ENCODE data around the gene NHSL2.

Gene NHSL2

DNA sequence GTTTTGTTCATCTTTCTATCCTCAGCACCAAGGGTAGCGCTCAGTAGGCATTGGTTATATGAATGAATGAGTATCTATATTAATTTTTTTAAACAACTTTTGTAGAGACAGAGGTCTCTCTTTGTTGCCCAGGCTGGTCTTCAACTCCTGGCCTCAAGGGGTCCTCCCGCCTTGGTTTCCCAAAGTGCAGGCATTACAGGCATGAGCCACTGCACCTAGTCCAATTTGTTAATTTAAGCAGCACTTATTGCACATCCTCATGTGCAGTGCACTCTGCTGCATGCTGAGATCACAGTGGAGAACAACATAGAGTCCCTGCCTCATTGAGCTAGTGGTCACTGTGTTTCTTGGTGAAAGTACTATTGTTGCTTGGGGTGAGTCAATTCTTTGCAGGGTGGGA, 94.4 kb downstream of the NHSL2 start:
- H3K9me3 ChIP-seq (ENCODE audit: insufficient read depth, low read length, severe bottlenecking) = no peaks in the 10 kb centered on the region
- TF ChIP-seq, protein P1, sequence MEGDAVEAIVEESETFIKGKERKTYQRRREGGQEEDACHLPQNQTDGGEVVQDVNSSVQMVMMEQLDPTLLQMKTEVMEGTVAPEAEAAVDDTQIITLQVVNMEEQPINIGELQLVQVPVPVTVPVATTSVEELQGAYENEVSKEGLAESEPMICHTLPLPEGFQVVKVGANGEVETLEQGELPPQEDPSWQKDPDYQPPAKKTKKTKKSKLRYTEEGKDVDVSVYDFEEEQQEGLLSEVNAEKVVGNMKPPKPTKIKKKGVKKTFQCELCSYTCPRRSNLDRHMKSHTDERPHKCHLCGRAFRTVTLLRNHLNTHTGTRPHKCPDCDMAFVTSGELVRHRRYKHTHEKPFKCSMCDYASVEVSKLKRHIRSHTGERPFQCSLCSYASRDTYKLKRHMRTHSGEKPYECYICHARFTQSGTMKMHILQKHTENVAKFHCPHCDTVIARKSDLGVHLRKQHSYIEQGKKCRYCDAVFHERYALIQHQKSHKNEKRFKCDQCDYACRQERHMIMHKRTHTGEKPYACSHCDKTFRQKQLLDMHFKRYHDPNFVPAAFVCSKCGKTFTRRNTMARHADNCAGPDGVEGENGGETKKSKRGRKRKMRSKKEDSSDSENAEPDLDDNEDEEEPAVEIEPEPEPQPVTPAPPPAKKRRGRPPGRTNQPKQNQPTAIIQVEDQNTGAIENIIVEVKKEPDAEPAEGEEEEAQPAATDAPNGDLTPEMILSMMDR (IDR thresholded peaks at IDR 0.05; ENCODE audit: borderline replicate concordance, extremely low read depth, low read length, poor library complexity, severe bottlenecking) = no peak
- TF ChIP-seq EZH2 (IDR thresholded peaks at IDR 0.05; ENCODE audit: borderline replicate concordance, low read depth, low read length, severe bottlenecking) = no peak
- no peak overlapping the region for H2AFZ ChIP-seq (ENCODE audit: low read depth, low read length)
- DNase-seq (no peak), ATAC-seq (ENCODE audit: insufficient read depth, low read depth) (no peak)
- no peak overlapping the region for H3K4me3 ChIP-seq (ENCODE audit: low read depth in 1 of 2, low read length in 2 of 2)
- H3K27me3 ChIP-seq (ENCODE audit: insufficient read depth, low read length, poor library complexity) = no peaks in the 10 kb centered on the region
- no peak overlapping the region for H3K9ac ChIP-seq (ENCODE audit: low read depth, low read length)
- H4K20me1 ChIP-seq (ENCODE audit: insufficient read depth, low read length) = no peaks in the 10 kb centered on the region
- H3K4me2 ChIP-seq (ENCODE audit: insufficient read depth, low read length) = no peak overlapping the region
- no peaks in the 10 kb centered on the region for H3K4me1 ChIP-seq (ENCODE audit: insufficient read depth, low read length)
- H3K27ac ChIP-seq (ENCODE audit: low read length) = no peak overlapping the region
- H3K36me3 ChIP-seq (ENCODE audit: insufficient read depth, low read length) = no peaks in the 10 kb centered on the region
- no peaks in the 10 kb centered on the region for H3K79me2 ChIP-seq (ENCODE audit: insufficient read depth, low read length)

DNA sequence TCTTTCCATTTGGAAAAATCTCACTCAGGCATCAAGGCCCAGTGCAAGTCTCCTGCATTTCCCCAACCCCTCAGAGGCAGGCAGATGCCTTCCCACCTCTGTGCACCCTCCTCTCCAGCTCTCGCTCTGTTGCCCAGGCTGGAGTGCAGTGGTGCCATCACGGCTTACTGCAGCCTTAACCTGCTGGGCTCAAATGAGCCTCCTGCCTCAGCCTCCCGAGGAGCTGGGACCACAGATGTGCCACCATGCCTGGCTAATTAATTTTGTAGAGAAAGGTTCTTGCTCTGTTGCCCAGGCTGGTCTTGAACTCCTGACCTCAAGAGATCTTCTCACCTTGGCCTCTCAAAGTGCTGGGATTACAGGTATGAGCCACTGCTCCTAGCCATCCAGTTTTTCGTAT, 95.8 kb downstream of the NHSL2 start:
- DNase-seq = no peak
- TF ChIP-seq, protein P1 (IDR thresholded peaks at IDR 0.05; ENCODE audit: borderline replicate concordance, extremely low read depth, low read length, poor library complexity, severe bottlenecking) = no peak
- TF ChIP-seq EZH2 (IDR thresholded peaks at IDR 0.05; ENCODE audit: borderline replicate concordance, low read depth, low read length, severe bottlenecking) = no peak
- Histone ChIP-seq H3K9me3 (ENCODE audit: insufficient read depth, low read length, severe bottlenecking) (no peaks in the 10 kb centered on the region), H3K4me1 (ENCODE audit: insufficient read depth, low read length) (no peaks in the 10 kb centered on the region), H2AFZ (ENCODE audit: low read depth, low read length) (no peak overlapping the region), H3K79me2 (ENCODE audit: insufficient read depth, low read length) (no peaks in the 10 kb centered on the region), H3K27me3 (ENCODE audit: insufficient read depth, low read length, poor library complexity) (no peaks in the 10 kb centered on the region), H3K4me3 (ENCODE audit: low read depth in 1 of 2, low read length in 2 of 2) (no peak overlapping the region), H3K27ac (ENCODE audit: low read length) (no peak overlapping the region), H4K20me1 (ENCODE audit: insufficient read depth, low read length) (no peaks in the 10 kb centered on the region), H3K4me2 (ENCODE audit: insufficient read depth, low read length) (no peak overlapping the region), H3K36me3 (ENCODE audit: insufficient read depth, low read length) (no peaks in the 10 kb centered on the region), H3K9ac (ENCODE audit: low read depth, low read length) (no peak overlapping the region)
- no peak for ATAC-seq (ENCODE audit: insufficient read depth, low read depth)

DNA sequence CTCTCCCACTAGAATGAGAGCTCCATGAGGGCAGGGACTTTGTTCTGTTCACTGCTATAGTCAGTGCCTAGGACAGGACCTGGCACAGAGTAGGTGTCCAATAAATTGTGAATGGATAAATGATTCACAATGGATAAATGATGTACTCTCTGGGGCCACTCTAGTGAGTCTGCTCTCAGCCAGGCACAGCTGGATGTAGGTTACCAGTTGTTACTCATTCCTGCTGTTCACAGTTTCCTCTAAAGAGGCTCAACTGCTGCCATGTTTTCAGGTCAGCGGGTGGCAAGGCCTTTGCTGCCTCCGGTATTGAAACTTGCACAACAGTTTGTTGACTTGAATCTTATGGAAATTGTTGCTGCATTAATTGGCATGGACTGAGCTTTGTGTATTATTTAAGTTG, 99.1 kb downstream of the NHSL2 start:
- Histone ChIP-seq H3K4me3 (ENCODE audit: low read depth in 1 of 2, low read length in 2 of 2) (no peak overlapping the region), H2AFZ (ENCODE audit: low read depth, low read length) (no peak overlapping the region), H3K27me3 (ENCODE audit: insufficient read depth, low read length, poor library complexity) (no peaks in the 10 kb centered on the region), H3K36me3 (ENCODE audit: insufficient read depth, low read length) (no peaks in the 10 kb centered on the region), H3K4me2 (ENCODE audit: insufficient read depth, low read length) (no peak overlapping the region), H3K79me2 (ENCODE audit: insufficient read depth, low read length) (no peaks in the 10 kb centered on the region), H3K27ac (ENCODE audit: low read length) (no peak overlapping the region), H4K20me1 (ENCODE audit: insufficient read depth, low read length) (no peaks in the 10 kb centered on the region), H3K4me1 (ENCODE audit: insufficient read depth, low read length) (no peaks in the 10 kb centered on the region), H3K9me3 (ENCODE audit: insufficient read depth, low read length, severe bottlenecking) (no peaks in the 10 kb centered on the region), H3K9ac (ENCODE audit: low read depth, low read length) (no peak overlapping the region)
- DNase-seq (no peak), ATAC-seq (ENCODE audit: insufficient read depth, low read depth) (no peak)
- TF ChIP-seq, protein P1 (IDR thresholded peaks at IDR 0.05; ENCODE audit: borderline replicate concordance, extremely low read depth, low read length, poor library complexity, severe bottlenecking) = no peak
- TF ChIP-seq EZH2 (IDR thresholded peaks at IDR 0.05; ENCODE audit: borderline replicate concordance, low read depth, low read length, severe bottlenecking) = no peak

DNA sequence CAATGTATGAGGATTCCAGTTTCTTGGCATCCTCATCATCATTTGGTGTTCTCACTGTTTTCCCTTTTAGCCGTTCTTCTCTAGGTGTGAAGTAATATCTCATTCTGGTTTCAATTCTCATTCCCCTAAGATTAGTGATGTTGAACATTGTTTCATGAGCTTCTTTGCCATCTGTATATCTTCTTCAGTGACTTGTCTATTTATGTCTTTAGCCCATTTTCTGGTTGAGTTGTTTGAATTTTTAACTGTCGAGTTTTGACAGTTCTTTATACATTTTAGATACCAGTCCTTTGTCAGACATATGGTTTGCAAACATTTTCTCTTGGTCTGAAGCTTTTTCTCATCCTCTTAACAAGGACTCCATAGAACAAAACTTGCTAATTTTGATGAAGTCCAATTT, 101.1 kb downstream of the NHSL2 start:
- H3K9ac ChIP-seq (ENCODE audit: low read depth, low read length) = no peak overlapping the region
- TF ChIP-seq EZH2 (IDR thresholded peaks at IDR 0.05; ENCODE audit: borderline replicate concordance, low read depth, low read length, severe bottlenecking) = no peak
- TF ChIP-seq, protein P1 (IDR thresholded peaks at IDR 0.05; ENCODE audit: borderline replicate concordance, extremely low read depth, low read length, poor library complexity, severe bottlenecking) = no peak
- no peak overlapping the region for H3K27ac ChIP-seq (ENCODE audit: low read length)
- ATAC-seq (ENCODE audit: insufficient read depth, low read depth) (no peak), DNase-seq (no peak)
- no peak overlapping the region for H3K4me2 ChIP-seq (ENCODE audit: insufficient read depth, low read length)
- H3K4me1 ChIP-seq (ENCODE audit: insufficient read depth, low read length) = no peaks in the 10 kb centered on the region
- H3K4me3 ChIP-seq (ENCODE audit: low read depth in 1 of 2, low read length in 2 of 2) = no peak overlapping the region
- peaks cover 4% of the 10 kb centered on the region for H3K27me3 ChIP-seq (ENCODE audit: insufficient read depth, low read length, poor library complexity)
- no peaks in the 10 kb centered on the region for H3K36me3 ChIP-seq (ENCODE audit: insufficient read depth, low read length)
- H4K20me1 ChIP-seq (ENCODE audit: insufficient read depth, low read length) = no peaks in the 10 kb centered on the region
- no peak overlapping the region for H2AFZ ChIP-seq (ENCODE audit: low read depth, low read length)
- H3K9me3 ChIP-seq (ENCODE audit: insufficient read depth, low read length, severe bottlenecking) = no peaks in the 10 kb centered on the region
- no peaks in the 10 kb centered on the region for H3K79me2 ChIP-seq (ENCODE audit: insufficient read depth, low read length)

Measured in DND-41 (cell line).